Esophagus (tissue), 2 donors: Measurements from ENCODE around the gene HGF. TPM values are rescaled to one million over a fixed set of nuclear protein-coding genes. Genes with fewer than 3 reads are reported as not detected.
"Not testable (repeated sequence)": the region's sequence is repeated elsewhere in the genome, so short reads cannot be mapped to it uniquely, and the experiment has no call there.

Source experiments
- H3K27ac ChIP-seq, 2 donors: one replicate each; pipeline ENCODE4 v1.5.1; 2013; ENCODE audit warnings: low read depth in 2 of 2, mild to moderate bottlenecking in 2 of 2, inconsistent platforms in 1 of 2, low read length in 1 of 2, moderate library complexity in 1 of 2
- H3K27me3 ChIP-seq, 2 donors: one replicate each; pipeline ENCODE4 v1.6.1; 2013; ENCODE audit warnings: low read length in 2 of 2, control low read depth in 1 of 2, mild to moderate bottlenecking in 1 of 2; ENCODE audit not compliant: insufficient read depth in 2 of 2, control insufficient read depth in 1 of 2
- H3K36me3 ChIP-seq, 2 donors: one replicate each; pipeline ENCODE4 v1.6.1; 2013; ENCODE audit warnings: low read length in 1 of 2; ENCODE audit not compliant: control insufficient read depth in 2 of 2, insufficient read depth in 2 of 2
- H3K4me1 ChIP-seq, 2 donors: one replicate each; pipeline ENCODE4 v1.6.1; 2013; ENCODE audit warnings: low read length in 1 of 2; ENCODE audit not compliant: control insufficient read depth in 2 of 2, insufficient read depth in 2 of 2
- H3K4me3 ChIP-seq, 2 donors: one replicate each; pipeline ENCODE4 v1.5.1; 2013; ENCODE audit warnings: low read length in 2 of 2, mild to moderate bottlenecking in 2 of 2, low read depth in 1 of 2, moderate library complexity in 1 of 2
- H3K9me3 ChIP-seq, 2 donors: one replicate each; pipeline ENCODE4 v1.6.1; 2013; ENCODE audit warnings: mild to moderate bottlenecking in 2 of 2, low read depth in 1 of 2, low read length in 1 of 2, moderate library complexity in 1 of 2; ENCODE audit not compliant: control insufficient read depth in 2 of 2, insufficient read depth in 1 of 2
- WGBS, 2 donors: extraction: QIAGEN DNeasy Blood & Tissue Kit; methylation state at CpG; one replicate each; pipeline ENCODE4 v1.1.7; 2013; 5-methylcytosine and 5-hydroxymethylcytosine counted together
- polyA plus RNA-seq, 2 donors: library from polyadenylated mRNA; stranded (reverse); fragments of 200-250 nt; gene quantifications; one replicate each; pipeline ENCODE4 v1.2.3, GENCODE V29; 2013
- donor health status: healthy with polysubstance abuse.
- donor health status: Bipolar disorder and iron deficiency.

The HGF gene
- under 1 TPM; 0.12 to 0.47 TPM for polyA plus RNA-seq

DNA sequence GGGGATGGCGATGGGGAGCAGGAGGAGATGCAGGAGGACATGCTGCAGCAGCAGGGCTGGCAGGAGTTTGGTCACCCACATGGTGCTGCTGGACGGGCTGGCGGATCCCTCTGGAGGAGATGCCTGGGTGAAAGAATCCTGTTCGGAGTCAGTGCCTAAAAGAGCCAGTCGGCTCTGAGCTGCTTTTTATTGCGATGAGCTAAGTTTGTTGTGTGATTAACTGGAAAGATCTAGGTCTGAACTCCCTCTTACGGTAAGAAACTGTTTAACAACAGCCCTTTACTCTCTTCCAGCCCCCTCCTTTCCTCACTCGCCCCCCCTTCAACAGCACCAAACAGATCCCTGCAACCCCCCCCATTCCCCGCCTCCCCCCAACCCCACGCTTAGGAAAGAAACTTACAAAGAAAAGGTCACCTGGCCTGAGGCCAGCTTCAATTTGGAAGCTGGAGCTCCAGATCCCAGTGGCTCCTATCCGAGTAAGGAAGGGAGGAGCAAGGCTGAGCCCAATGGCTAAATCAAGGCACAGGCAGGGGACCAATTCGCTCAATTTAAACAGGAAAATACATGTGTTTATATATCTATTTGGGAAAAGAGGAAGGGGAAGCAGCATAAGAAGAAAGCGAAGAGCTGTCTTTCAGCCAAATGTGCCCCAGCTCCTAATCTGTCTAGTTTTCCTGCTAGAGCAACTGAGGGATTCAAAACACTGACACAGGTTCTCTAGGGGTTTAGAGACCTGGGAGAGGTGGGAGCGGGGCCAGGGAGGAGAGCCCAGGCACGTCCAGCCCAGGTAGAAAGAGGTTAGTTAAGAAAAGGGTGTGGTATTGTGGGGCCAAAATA lies at the start of gene HGF:
Gene HGF, minus strand, starts transcription at position 157 of the 837 bp plus-strand sequence. Its CDS starts 76 bp downstream, at position 81.
- no peaks in the 10 kb centered on the region for H3K9me3 ChIP-seq
- peak within 1 kb of the TSS; percentile 21 to 25 for H3K27ac ChIP-seq
- H3K4me1 ChIP-seq: peaks cover 0 to 3% of the 10 kb centered on the region in 2 donors
- H3K36me3 ChIP-seq: no peaks in the 10 kb centered on the region
- WGBS, 2 donors: 10 to 17% methylated on average over 15 of the region's 15 CpGs
- peak within 1 kb of the TSS; percentile 5 to 31 for H3K4me3 ChIP-seq
- no peaks in the 10 kb centered on the region for H3K27me3 ChIP-seq

DNA sequence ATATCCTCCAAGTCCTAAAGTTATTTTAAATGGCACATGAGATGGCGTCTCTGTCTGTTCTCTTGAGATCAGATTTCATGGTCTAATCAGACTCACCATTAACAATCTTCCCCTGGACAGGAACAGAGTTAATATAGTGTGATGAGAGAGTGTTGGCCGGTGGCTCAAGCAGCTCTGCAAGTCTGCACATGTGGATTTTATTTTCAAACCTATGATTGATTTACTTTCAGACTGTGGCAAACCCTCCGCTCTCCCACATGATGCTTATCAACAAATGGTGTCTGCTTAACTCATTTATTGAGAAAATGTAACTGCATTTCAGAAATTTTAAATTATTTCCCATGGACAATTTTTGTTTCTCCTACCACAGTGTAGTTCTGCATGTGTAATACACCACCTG lies 46.5 kb upstream of the HGF start:
- no peak overlapping the region for H3K27ac ChIP-seq
- no peak overlapping the region for H3K4me3 ChIP-seq
- H3K4me1 ChIP-seq: no peaks in the 10 kb centered on the region
- H3K36me3 ChIP-seq: no peaks in the 10 kb centered on the region
- 43 to 50% methylated on average over 3 of the region's 3 CpGs for WGBS, 2 donors
- H3K27me3 ChIP-seq: no peaks in the 10 kb centered on the region
- H3K9me3 ChIP-seq: no peaks in the 10 kb centered on the region

DNA sequence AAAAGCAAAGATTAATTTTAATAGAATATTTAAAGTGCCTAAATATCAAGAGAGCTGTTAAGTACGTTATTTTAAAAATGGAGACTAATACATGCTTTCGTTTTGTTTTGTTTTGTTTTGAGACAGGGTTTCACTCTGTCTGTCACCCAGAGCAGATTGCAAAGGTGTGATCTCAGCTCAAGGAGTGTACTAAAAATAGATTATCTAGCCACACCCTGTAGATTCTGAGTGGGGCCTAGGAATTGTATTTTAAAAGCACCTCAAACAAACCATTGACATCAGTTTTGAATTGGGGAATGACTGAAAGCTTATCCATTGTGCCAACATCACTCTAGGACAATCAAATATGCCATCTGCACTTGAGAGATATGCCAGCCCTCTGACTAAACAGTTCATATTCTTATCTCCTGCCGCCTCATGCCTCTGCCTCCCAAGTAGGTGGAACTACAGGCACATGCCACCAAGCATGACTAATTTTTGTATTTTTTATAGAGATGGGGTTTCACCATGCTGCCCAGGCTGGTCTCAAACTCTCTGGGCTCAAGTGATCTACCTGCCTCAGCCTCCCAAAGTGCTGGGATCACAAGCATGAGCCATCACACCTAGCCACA lies 43.1 kb upstream of the HGF start:
- WGBS, 2 donors: 80 to 88% methylated on average over 1 to 3 of the region's 3 CpGs
- H3K4me1 ChIP-seq, H3K9me3 ChIP-seq, H3K36me3 ChIP-seq, H3K27ac ChIP-seq, H3K4me3 ChIP-seq, H3K27me3 ChIP-seq: not testable (repeated sequence)

DNA sequence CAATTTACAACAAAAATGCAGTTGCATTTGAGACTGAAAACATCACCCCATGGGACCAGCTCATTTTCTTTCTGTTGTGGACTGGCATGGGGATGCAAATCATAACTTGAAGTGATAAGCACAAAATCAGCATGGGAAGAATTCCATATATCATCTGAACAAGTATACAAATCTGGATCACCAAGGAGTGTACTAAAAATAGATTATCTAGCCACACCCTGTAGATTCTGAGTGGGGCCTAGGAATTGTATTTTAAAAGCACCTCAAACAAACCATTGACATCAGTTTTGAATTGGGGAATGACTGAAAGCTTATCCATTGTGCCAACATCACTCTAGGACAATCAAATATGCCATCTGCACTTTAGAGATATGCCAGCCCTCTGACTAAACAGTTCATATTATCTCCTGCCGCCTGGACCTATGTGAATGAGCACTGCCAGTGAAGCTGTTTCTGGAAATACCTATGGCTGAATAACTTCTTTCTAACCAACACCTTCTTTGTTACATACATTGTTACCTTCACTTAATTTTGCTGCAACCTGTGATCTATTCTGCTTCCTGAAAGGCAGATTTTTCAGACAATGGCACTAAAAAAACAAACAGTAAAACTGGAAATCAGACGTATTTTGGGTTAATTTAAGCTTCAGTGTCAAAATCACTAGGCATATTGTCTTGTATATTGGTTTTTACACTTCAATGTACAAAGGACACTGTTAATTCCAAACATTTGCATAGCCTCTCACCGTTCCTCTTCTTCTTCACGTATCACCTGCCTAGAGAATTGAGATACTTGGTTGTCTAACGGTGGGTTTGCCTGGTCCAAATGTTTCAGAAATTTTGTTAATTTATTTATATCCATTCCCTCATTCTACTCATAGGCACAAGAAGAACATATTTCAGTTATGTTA lies 42.4 kb upstream of the HGF start:
- Histone ChIP-seq H3K27me3 (no peaks in the 10 kb centered on the region), H3K36me3 (no peaks in the 10 kb centered on the region), H3K4me3 (no peak overlapping the region), H3K4me1 (no peaks in the 10 kb centered on the region), H3K9me3 (no peaks in the 10 kb centered on the region), H3K27ac (no peak overlapping the region)
- WGBS, 2 donors: 81% methylated on average over 5 of the region's 5 CpGs; no CpG with 5 or more reads in 1 of the 2 donors

DNA sequence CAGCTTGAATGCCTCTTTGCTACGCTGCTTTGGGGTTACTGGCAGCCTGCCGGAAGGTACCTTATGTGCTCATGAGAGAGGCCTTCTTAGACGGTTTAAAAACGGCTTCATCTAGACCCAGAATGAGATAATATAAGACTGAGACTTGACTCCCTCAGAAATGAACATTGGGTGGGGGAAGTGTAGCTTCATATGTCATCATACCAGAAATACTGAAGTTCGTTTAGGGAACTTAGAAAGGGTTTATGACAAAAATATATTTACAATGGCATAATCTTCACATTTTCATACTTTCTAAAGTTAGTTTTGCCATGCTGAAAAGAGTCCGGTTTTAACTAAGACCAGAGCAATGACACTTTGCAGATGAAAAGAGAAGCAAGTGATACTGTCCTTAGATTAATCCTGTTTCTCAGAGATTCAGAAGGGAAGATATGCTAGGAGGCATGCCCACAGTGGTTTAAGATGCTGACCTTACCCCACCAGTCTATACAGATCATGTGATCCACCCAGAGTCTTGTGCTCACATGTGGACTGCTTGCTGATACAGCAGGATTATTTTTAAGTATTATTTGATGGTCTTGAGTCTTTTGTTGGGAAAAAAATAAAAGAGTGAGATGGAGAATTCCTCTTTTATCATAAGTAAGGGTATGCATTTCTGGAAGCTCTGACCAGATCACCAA lies 40.8 kb upstream of the HGF start:
- Histone ChIP-seq H3K36me3 (no peaks in the 10 kb centered on the region), H3K27me3 (no peaks in the 10 kb centered on the region), H3K4me1 (no peaks in the 10 kb centered on the region), H3K9me3 (no peaks in the 10 kb centered on the region), H3K27ac (no peak overlapping the region), H3K4me3 (no peak overlapping the region)
- 76 to 80% methylated on average over 6 of the region's 6 CpGs for WGBS, 2 donors

DNA sequence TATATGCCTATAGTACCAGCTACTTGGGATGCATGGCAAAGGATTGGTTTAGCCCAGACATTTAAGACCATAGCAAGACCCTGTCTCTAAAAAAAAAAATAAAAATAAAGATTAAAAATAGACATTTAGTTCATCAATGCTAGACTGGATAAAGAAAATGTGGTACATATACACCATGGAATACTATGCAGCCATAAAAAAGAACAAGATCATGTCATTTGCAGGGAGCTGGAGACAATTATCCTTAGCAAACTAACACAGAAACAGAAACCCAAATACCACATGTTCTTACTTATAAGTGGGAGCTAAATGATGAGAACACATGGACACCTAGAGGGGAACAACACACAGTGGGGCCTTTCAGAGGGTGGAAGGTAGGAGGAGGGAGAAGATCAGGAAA lies 38.5 kb upstream of the HGF start:
- H3K9me3 ChIP-seq, H3K27ac ChIP-seq, H3K36me3 ChIP-seq, H3K4me3 ChIP-seq, H3K4me1 ChIP-seq, H3K27me3 ChIP-seq: not testable (repeated sequence)

DNA sequence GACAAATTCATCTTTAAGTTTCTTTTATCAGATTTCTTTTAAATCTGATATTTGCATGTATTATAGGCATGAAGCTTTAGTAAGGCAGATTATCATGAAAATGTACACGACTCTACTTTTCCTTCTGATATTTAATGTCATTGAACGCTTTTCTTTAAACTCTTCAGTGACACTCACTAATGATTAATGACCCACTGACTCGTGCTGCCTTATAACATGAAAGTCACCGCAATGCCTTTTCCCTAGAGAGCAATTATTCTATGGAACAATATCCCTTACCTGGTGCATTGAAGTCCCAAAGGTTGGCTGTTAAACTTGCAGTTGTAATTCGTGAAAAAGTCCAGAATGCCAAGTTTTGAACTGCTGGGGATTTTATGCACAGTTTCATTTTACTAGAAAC lies 33.4 kb upstream of the HGF start:
- Histone ChIP-seq H3K27ac (no peak overlapping the region), H3K4me1 (no peaks in the 10 kb centered on the region), H3K9me3 (no peaks in the 10 kb centered on the region), H3K4me3 (no peak overlapping the region), H3K36me3 (no peaks in the 10 kb centered on the region), H3K27me3 (no peaks in the 10 kb centered on the region)
- 30 to 33% methylated on average over 5 of the region's 5 CpGs for WGBS, 2 donors

DNA sequence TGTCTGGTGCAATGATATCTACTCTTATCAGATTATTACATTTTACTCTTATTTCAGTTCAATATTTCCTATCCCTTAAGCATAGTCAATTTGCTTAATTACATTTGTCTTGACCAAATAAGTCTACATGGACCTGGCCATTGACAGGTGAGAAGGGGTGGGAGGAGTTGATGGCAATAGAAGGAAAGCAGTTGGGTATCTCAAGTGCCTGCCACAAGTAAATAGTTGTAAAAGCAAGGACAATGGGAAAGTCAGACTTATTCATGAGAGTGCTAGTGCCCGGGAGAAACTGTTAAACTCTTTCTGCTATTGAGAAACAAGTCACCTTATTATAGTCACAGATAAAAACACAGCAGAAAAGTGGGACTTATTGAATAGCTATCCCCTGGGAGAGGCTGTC lies 32.4 kb upstream of the HGF start:
- WGBS, 2 donors: 0 to 23% methylated on average over 1 of the region's 1 CpG
- Histone ChIP-seq H3K36me3 (no peaks in the 10 kb centered on the region), H3K9me3 (no peaks in the 10 kb centered on the region), H3K4me3 (no peak overlapping the region), H3K4me1 (no peaks in the 10 kb centered on the region), H3K27me3 (no peaks in the 10 kb centered on the region), H3K27ac (no peak overlapping the region)

DNA sequence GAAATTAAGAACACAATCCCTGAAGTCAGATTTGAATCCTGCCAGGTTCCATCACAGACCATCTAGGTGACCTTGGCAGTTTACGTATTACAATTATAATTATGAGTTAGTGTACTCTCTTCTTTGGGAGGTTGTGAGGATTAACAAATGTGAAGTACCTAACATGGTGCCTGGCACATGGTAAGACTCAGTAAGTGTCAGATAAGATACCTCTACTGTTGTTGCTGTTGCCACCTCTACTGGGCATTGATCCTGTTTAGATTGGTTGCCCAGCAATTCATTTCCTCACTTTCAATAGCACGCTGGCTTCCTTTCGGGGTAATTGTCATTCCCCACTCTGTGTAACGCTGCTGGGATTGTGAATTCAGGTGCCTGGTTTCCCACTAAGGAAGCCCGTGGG lies 31.7 kb upstream of the HGF start:
- whole genome bisulfite sequencing, 2 donors: 91 to 92% methylated on average over 5 of the region's 5 CpGs
- Histone ChIP-seq H3K27me3 (no peaks in the 10 kb centered on the region), H3K36me3 (no peaks in the 10 kb centered on the region), H3K4me1 (no peaks in the 10 kb centered on the region), H3K4me3 (no peak overlapping the region), H3K27ac (no peak overlapping the region), H3K9me3 (no peaks in the 10 kb centered on the region)
